GM23338 (cell line): Measurements from ENCODE around the gene ABHD16A. TPM values are rescaled to one million over a fixed set of nuclear protein-coding genes. Genes with fewer than 3 reads are reported as not detected.

ENCODE experiments used
- ATAC-seq: fragments of 200-7000 bp; cut with Tn5 transposase; 3 replicates; pipeline ENCODE4 v1.9.1; 2020
- DNase-seq: peaks from one replicate; pipeline ENCODE4 v3.0.0-alpha.2; 2015; ENCODE audit warnings: low spot score
- H2AFZ ChIP-seq: fragments of 200-600 bp; sonication (generic); 2 replicates; pipeline ENCODE4 v1.8.0; 2016; ENCODE audit warnings: antibody characterized with exemption, mild to moderate bottlenecking, moderate library complexity
- H3F3A ChIP-seq: fragments of 200-600 bp; sonication (generic); replicated peaks from 2 replicates; pipeline ENCODE4 v1.8.0; 2017; ENCODE audit warnings: antibody characterized with exemption, mixed run types, low read depth
- H3K27ac ChIP-seq: fragments of 200-600 bp; sonication (generic); 2 replicates; pipeline ENCODE4 v1.6.1; 2016; ENCODE audit warnings: low read depth
- H3K27me3 ChIP-seq: fragments of 200-600 bp; sonication (generic); 2 replicates; pipeline ENCODE4 v1.8.0; 2016; ENCODE audit warnings: mild to moderate bottlenecking, mixed run types, moderate library complexity; ENCODE audit not compliant: insufficient read depth
- H3K36me3 ChIP-seq: fragments of 200-600 bp; sonication (generic); 2 replicates; pipeline ENCODE4 v1.8.0; 2016; ENCODE audit warnings: mild to moderate bottlenecking; ENCODE audit not compliant: insufficient read depth
- H3K4me1 ChIP-seq: fragments of 200-600 bp; sonication (generic); 2 replicates; pipeline ENCODE4 v1.8.0; 2016; ENCODE audit warnings: mild to moderate bottlenecking, moderate library complexity; ENCODE audit not compliant: insufficient read depth
- H3K4me2 ChIP-seq: fragments of 200-600 bp; sonication (generic); 2 replicates; pipeline ENCODE4 v1.7.1; 2017; ENCODE audit warnings: mixed run types
- H3K4me3 ChIP-seq: fragments of 200-600 bp; sonication (generic); 2 replicates; pipeline ENCODE4 v1.6.1; 2016; ENCODE audit warnings: mixed run types
- H3K79me2 ChIP-seq: fragments of 200-600 bp; sonication (generic); replicated peaks from 2 replicates; pipeline ENCODE4 v1.8.0; 2017; ENCODE audit warnings: mild to moderate bottlenecking; ENCODE audit not compliant: insufficient read depth
- H3K9me2 ChIP-seq: fragments of 200-600 bp; sonication (generic); 2 replicates; pipeline ENCODE4 v1.8.0; 2017; ENCODE audit not compliant: insufficient read depth
- H4K20me1 ChIP-seq: fragments of 200-600 bp; sonication (generic); replicated peaks from 2 replicates; pipeline ENCODE4 v1.8.0; 2017; ENCODE audit warnings: mild to moderate bottlenecking; ENCODE audit not compliant: insufficient read depth
- H3K27ac Mint-ChIP-seq: 2 replicates; pipeline ENCODE4 v1.8.0; 2020; ENCODE audit warnings: inconsistent platforms, mild to moderate bottlenecking, moderate library complexity, mixed read lengths
- H3K27me3 Mint-ChIP-seq: 3 replicates; pipeline ENCODE4 v1.8.0; 2022; ENCODE audit warnings: low read depth, mild to moderate bottlenecking, moderate library complexity, mixed read lengths, inconsistent platforms; ENCODE audit not compliant: insufficient read depth, poor library complexity
- H3K36me3 Mint-ChIP-seq: 3 replicates; pipeline ENCODE4 v1.8.0; 2021; ENCODE audit warnings: low read depth, mild to moderate bottlenecking, inconsistent platforms, moderate library complexity, mixed read lengths
- H3K4me1 Mint-ChIP-seq: 3 replicates; pipeline ENCODE4 v1.8.0; 2020; ENCODE audit warnings: mild to moderate bottlenecking, inconsistent platforms, mixed read lengths
- H3K4me3 Mint-ChIP-seq: 3 replicates; pipeline ENCODE4 v1.8.0; 2021; ENCODE audit warnings: moderate library complexity, mild to moderate bottlenecking, inconsistent platforms, mixed read lengths
- H3K9me3 Mint-ChIP-seq: 3 replicates; pipeline ENCODE4 v1.8.0; 2020; ENCODE audit warnings: moderate library complexity, mild to moderate bottlenecking, inconsistent platforms, mixed read lengths
- CREB1 ChIP-seq: fragments of 250-450 bp; sonication (Bioruptor Pico); IDR thresholded peaks from 2 replicates; pipeline ENCODE4 v1.5.0; 2020; ENCODE audit warnings: low read depth, mild to moderate bottlenecking, moderate library complexity
- JUNB ChIP-seq: IDR thresholded peaks from one replicate; pipeline ENCODE4 v1.6.1; 2016; ENCODE audit warnings: antibody characterized with exemption; ENCODE audit not compliant: unreplicated experiment
- POLR2AphosphoS5 ChIP-seq: IDR thresholded peaks from 2 replicates; pipeline ENCODE4 v1.6.1; 2016; ENCODE audit warnings: antibody characterized with exemption, low read depth
- STAT1 ChIP-seq: IDR thresholded peaks from one replicate; pipeline ENCODE4 v1.6.1; 2016; ENCODE audit warnings: antibody characterized with exemption; ENCODE audit not compliant: unreplicated experiment
- polyA plus RNA-seq: library from polyadenylated mRNA; unstranded; fragments of >200 nt; fragmentation: Nextera tagmentation; extraction: Ambion mirVana; gene quantifications from 2 replicates; pipeline ENCODE4 v1.2.1, GENCODE V29; 2016
- total RNA-seq: library from RNA; depleted of rRNA; stranded (reverse); fragments of >200 nt; shearing (Covaris generic); gene quantifications from 2 replicates; pipeline ENCODE4 v1.2.3, GENCODE V29; 2014
- TF ChIP-seq, protein P1 (sequence below): IDR thresholded peaks from one replicate; pipeline ENCODE4 v1.6.1; 2018; ENCODE audit warnings: antibody characterized with exemption; ENCODE audit not compliant: unreplicated experiment
- TF ChIP-seq, protein P2 (sequence below), 2 experiments: fragments of 200-600 bp in 1 of 2; sonication (generic) in 1 of 2; conservative IDR thresholded peaks; 2 replicates each; pipeline versions ENCODE4 v1.5.1 to v1.6.1; 2016 to 2017; ENCODE audit warnings: antibody characterized with exemption in 2 of 2, low read depth in 2 of 2, mild to moderate bottlenecking in 2 of 2, moderate library complexity in 1 of 2

Gene ABHD16A
- total and polyA plus RNA-seq, 2 experiments from 2014 or later, result 26.9 to 37.0 TPM

GRCh38 chr6:31652925-31653724 is 50.0 kb downstream of the ABHD16A start:
- DNase-seq (peak; percentile 98), ATAC-seq (peak; percentile 79)
- Histone ChIP-seq H3K79me2 (peaks cover 32% of the 10 kb centered on the region), H3K4me1 (peaks cover 14% of the 10 kb centered on the region), H3K9me2 (no peaks in the 10 kb centered on the region), H2AFZ (no peak overlapping the region), H3F3A (peaks cover 18% of the 10 kb centered on the region), H3K27ac (peak overlapping the region; percentile 96), H3K4me2 (peak overlapping the region; percentile 85), H4K20me1 (peaks cover 12% of the 10 kb centered on the region; the same call in 1 of the 2 replicates), H3K27me3 (no peaks in the 10 kb centered on the region), H3K4me3 (peak overlapping the region; percentile 88), H3K36me3 (peaks cover 27% of the 10 kb centered on the region)
- peak overlapping the region; percentile 99 for H3K4me3 Mint-ChIP-seq
- peaks cover 13% of the 10 kb centered on the region for H3K27me3 Mint-ChIP-seq
- peaks cover 28% of the 10 kb centered on the region; the same call in 2 of the 3 replicates for H3K4me1 Mint-ChIP-seq
- H3K36me3 Mint-ChIP-seq, result peaks cover 38% of the 10 kb centered on the region
- TF ChIP-seq, protein P1, sequence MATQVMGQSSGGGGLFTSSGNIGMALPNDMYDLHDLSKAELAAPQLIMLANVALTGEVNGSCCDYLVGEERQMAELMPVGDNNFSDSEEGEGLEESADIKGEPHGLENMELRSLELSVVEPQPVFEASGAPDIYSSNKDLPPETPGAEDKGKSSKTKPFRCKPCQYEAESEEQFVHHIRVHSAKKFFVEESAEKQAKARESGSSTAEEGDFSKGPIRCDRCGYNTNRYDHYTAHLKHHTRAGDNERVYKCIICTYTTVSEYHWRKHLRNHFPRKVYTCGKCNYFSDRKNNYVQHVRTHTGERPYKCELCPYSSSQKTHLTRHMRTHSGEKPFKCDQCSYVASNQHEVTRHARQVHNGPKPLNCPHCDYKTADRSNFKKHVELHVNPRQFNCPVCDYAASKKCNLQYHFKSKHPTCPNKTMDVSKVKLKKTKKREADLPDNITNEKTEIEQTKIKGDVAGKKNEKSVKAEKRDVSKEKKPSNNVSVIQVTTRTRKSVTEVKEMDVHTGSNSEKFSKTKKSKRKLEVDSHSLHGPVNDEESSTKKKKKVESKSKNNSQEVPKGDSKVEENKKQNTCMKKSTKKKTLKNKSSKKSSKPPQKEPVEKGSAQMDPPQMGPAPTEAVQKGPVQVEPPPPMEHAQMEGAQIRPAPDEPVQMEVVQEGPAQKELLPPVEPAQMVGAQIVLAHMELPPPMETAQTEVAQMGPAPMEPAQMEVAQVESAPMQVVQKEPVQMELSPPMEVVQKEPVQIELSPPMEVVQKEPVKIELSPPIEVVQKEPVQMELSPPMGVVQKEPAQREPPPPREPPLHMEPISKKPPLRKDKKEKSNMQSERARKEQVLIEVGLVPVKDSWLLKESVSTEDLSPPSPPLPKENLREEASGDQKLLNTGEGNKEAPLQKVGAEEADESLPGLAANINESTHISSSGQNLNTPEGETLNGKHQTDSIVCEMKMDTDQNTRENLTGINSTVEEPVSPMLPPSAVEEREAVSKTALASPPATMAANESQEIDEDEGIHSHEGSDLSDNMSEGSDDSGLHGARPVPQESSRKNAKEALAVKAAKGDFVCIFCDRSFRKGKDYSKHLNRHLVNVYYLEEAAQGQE, result no peak
- TF ChIP-seq STAT1 (no peak), POLR2AphosphoS5 (peak; percentile 62), JUNB (no peak), CREB1 (CRISPR knock-in tag) (no peak)
- TF ChIP-seq, protein P2, sequence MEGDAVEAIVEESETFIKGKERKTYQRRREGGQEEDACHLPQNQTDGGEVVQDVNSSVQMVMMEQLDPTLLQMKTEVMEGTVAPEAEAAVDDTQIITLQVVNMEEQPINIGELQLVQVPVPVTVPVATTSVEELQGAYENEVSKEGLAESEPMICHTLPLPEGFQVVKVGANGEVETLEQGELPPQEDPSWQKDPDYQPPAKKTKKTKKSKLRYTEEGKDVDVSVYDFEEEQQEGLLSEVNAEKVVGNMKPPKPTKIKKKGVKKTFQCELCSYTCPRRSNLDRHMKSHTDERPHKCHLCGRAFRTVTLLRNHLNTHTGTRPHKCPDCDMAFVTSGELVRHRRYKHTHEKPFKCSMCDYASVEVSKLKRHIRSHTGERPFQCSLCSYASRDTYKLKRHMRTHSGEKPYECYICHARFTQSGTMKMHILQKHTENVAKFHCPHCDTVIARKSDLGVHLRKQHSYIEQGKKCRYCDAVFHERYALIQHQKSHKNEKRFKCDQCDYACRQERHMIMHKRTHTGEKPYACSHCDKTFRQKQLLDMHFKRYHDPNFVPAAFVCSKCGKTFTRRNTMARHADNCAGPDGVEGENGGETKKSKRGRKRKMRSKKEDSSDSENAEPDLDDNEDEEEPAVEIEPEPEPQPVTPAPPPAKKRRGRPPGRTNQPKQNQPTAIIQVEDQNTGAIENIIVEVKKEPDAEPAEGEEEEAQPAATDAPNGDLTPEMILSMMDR (conservative IDR thresholded peaks at IDR 0.05; ENCODE audit: low read depth in 2 of 2), result peak in 1 of 2 experiments; percentile 28; a peak in 2 of 4 replicates
- H3K9me3 Mint-ChIP-seq, result no peaks in the 10 kb centered on the region
- H3K27ac Mint-ChIP-seq, result peak overlapping the region; percentile 100

DNA sequence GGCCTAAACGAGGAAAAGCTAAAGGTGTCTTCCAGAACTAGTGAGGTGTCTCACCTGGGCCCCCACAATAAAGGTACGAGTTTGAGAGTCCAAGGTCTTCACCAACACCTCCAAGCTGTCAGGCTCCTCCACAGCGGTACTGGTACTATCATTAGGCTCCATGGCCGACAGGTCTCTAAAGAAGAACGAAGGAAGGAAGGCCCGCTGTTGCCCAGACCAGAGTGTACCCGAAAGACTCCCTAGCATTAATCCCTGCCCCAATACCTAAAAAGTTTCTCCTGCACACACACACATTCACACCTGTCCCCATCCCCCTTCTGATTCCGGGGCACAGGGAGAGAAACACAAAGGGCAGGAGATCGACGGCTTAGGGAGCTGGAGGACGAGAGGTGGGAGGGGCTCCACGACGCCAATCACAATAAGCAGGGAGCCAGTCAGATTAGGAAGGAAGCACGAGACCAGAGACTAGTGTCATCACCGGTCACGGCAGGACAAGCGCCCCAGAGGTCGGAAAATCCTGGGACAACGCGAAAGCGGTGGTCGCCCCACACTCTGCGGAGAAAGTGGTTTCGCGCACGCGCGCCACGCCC is 51.4 kb downstream of the ABHD16A start:
- Histone ChIP-seq H3K4me1 (peaks cover 14% of the 10 kb centered on the region), H3K27ac (peak overlapping the region; percentile 96), H3K9me2 (no peaks in the 10 kb centered on the region), H2AFZ (0 out of 2 replicates have a peak overlapping the region, but pooled peaks have one; percentile 35), H3K27me3 (no peaks in the 10 kb centered on the region), H3K79me2 (peaks cover 29% of the 10 kb centered on the region), H3K36me3 (peaks cover 27% of the 10 kb centered on the region), H3F3A (peaks cover 18% of the 10 kb centered on the region), H3K4me2 (peak overlapping the region; percentile 85), H3K4me3 (peak overlapping the region; percentile 88), H4K20me1 (peaks cover 12% of the 10 kb centered on the region; the same call in 1 of the 2 replicates)
- Mint-ChIP-seq H3K36me3 (peaks cover 47% of the 10 kb centered on the region), H3K4me3 (peak overlapping the region; percentile 99), H3K9me3 (no peaks in the 10 kb centered on the region), H3K27me3 (peaks cover 13% of the 10 kb centered on the region), H3K4me1 (peaks cover 28% of the 10 kb centered on the region; the same call in 2 of the 3 replicates), H3K27ac (peak overlapping the region; percentile 100)
- DNase-seq, result peak; percentile 90
- peak; percentile 69 for ATAC-seq
- TF ChIP-seq POLR2AphosphoS5, result peak; percentile 12; the same call in 1 of the 2 replicates
- TF ChIP-seq CREB1 (CRISPR knock-in tag), result no peak
